MM.1S (cell line): ENCODE data around the gene TTLL11.

Experiments
- CTCF ChIP-seq: fragments of 300-600 bp; sonication (generic); IDR thresholded peaks from 2 replicates; pipeline ENCODE4 v1.5.1; 2016; ENCODE audit warnings: antibody characterized with exemption, low read length, mixed read lengths
- EZH2phosphoT487 ChIP-seq: fragments of 300-600 bp; sonication (generic); IDR thresholded peaks from 2 replicates; pipeline ENCODE4 v1.6.1; 2018; ENCODE audit warnings: antibody characterized with exemption, low read length

DNA sequence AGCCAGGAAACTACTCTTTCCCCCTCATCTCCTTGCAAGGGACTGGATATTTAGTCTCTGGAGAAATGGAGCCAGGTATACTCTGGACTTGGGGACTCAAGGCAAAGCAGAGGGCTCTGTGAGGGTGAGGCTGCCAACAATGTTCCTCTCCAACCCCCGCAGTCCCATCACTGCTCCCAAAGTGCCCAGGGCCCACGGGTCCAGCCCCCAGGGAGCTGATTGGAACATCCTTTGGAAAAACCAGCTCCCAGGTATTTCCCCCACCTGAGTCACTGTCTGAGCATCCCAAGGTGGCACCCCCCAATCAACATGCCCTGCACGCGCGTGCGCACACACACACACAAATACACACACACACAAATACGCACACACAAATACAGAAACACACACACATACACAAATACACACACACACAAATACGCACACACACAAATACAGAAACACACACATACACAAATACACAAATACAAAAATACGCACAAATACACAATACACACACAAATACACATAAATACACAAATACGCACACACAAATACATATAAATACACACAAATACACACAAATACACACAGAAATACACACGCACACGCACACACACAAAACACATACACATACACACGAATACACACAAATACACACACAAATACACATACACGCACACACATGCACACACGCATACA, 304.3 kb downstream of the TTLL11 start:
- no peak for TF ChIP-seq CTCF
- no peak for TF ChIP-seq EZH2phosphoT487
